ENCODE data around the gene FAM174B.

Gene FAM174B

DNA sequence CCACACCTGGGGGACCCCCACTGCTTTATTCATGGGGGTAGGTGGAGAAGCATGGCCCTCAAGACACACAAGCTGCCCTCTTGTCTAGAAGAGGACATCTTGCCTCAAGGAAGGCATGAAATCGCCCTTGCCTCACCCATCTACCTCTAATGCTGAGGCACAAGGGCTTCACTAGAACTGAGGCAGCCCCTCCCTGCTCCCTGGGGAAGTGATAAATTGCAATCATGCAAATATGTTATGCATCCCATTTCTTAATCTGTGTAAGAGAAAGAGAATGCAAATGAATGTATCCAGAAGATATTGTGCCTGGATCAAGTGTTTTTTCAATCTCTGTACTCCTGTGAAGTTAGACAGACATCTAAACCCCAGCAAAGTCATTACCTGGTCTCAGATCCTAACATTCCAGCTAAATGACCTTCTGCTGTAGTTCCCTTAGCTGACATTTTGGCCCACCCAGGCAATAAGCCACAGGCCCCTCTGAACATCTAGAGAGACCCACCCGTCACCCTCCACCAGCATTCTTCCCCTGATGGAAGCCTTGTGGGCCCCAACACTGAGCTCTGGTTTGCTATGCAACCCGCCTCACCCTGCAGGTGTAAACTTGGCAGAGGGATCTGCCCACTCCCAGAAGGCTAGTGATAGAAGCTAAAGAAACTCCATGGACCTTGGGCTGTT lies 53.8 kb downstream of the FAM174B start:
- DNase-seq (ENCODE audit: low read depth in 3 of 3): no peak

DNA sequence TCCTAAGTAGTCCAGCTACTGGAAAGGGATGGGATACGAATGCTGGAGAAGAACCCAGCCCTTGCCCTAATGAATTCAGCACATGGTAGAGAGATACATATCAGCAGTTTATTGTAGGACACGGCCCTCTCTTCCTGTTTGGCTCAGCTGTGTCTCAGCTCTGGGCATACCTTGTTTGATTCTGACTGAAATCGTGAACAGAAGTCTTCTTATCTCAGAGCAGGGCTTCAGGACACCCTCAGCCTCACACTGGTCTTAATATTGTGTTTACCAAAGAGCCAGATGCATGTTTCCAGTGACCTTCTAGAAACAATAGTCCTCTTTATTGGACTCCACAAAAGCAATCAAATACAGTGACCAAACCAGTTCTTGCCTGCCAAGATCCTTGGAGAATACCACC lies 54.7 kb downstream of the FAM174B start:
- no peak for DNase-seq (ENCODE audit: low read depth in 3 of 3)

DNA sequence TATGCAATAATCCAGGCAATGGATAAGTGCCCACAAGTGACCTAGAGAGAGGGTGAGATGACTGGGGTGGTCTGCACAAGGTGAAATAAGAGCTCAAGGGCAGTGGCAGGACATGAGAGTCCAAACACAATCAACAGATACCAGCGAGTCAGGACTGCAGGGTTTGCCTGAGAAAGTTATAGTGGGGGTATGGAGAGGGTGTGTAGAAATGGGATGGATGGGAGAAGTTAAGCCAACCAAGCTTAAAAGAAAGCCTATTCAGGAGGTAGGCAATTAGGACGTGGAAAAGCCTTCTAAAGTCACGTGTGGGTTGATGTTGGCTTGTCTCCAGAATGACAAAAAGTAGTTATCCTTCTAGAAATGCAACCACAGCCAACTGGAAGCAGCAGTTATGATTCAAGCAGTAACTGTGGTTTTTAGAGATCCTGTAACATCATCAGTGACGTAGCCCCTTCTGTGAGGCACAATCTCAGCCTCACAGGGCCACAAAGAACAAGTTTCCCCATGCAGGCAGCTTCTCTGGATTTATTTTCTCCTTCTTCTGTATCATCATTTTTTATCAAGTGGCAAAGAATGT lies 56.1 kb downstream of the FAM174B start:
- DNase-seq (ENCODE audit: low read depth in 3 of 3): no peak

- DNase-seq (ENCODE audit: low read depth in 3 of 3): no peak
Observed at GRCh38 chr15:92597548-92597947, 58.0 kb downstream of the FAM174B start.

DNA sequence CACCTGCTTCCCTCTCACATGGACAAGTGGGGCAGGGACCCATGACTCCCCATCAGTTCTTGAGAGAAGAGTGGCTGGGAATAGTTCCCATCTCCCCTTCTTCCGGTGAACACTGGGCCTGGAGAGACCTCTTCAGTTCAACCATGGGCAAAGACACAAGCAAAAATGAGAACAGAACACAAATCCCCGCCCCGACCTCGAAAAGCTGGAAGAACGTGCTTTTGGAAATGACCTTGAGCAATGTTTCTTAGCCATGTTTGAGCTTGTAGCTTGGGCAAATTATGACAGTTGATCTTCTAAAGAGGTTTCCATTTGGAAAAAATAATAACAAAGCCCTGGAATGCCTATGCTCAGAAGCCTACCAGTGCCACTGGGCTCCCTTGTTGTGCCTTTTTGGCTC lies 59.0 kb downstream of the FAM174B start:
- no peak for DNase-seq (ENCODE audit: low read depth in 3 of 3)

DNA sequence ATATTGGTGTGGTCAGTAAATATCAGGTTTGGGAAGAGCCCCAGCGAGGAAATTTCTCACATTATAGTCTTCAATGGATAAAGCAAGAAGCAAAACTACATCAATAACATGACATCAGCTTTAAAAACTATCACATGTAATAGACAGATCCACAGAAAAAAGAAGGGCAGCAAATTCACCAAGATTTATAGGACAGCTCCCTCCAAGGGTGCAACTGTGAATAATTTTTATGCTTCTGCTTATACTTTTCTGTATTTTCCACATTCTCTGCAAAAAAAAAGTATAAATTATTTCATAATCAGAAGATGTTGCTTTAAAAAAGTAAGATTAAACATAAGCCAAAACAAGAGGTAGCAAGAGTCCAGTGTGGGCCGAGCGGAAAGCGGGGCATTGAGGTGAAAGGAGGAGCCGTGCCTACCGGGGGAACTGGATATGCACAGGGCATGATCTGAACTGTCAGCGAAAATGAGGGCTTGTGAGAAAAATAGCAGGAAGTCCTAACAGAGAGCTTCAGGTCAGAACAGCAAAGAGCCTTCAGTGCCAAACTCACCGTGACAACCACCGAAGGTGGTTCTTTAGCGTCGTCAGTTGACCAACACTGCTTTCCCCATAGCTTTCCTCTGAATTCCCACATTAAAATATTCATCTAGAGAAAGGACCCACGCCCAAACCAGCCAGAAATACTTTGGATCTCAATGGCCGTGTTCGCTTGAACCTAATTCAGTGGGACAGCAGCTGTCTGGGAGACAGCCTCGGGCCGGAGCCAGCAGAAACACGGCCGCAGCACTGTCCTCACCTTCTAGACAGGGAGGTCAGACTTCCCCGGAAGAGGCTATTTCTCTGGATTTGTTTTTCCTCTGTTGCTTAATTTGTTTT lies 59.8 kb downstream of the FAM174B start:
- DNase-seq (ENCODE audit: low read depth in 3 of 3): no peak

- no peak for DNase-seq (ENCODE audit: low read depth in 3 of 3)
Observed at GRCh38 chr15:92591275-92591674, 64.3 kb downstream of the FAM174B start.

GRCh38 chr15:92586966-92587365 lies 68.6 kb downstream of the FAM174B start:
- no peak for DNase-seq (ENCODE audit: low read depth in 3 of 3)

DNA sequence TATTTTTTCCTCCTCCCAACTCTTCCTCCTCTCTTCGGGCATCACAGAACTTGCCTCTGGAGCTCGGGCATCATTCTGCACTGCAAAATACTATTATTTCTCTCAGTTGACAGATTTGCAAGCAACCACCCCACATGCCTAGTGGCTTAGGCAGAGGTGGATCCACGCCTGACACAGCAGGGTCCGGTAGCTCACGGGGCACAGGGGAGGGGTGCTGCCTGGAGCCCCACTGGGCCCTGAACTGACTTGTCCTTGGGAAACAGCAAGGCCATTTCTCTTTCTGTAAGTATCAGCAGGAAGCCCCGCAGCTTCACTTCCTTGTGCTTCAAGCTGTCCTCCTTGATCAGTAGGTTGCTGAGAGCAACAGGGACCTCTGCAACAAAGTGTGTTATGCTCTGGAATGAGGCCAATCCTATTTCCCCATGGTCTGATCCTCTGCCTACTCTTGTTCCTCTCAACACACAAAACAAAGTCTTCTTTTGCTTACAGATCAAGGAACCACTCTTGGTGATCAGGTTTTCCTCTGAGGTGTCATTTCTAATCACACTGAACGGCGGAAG lies 69.1 kb downstream of the FAM174B start:
- no peak for DNase-seq (ENCODE audit: low read depth in 3 of 3)

- no peak for DNase-seq (ENCODE audit: low read depth in 3 of 3)
Observed at GRCh38 chr15:92584105-92584504, 71.5 kb downstream of the FAM174B start.

- no peak for DNase-seq (ENCODE audit: low read depth in 3 of 3)
Observed at GRCh38 chr15:92583096-92584034, 72.2 kb downstream of the FAM174B start.

GRCh38 chr15:92582206-92582605 lies 73.4 kb downstream of the FAM174B start:
- DNase-seq (ENCODE audit: low read depth in 3 of 3): no peak

DNA sequence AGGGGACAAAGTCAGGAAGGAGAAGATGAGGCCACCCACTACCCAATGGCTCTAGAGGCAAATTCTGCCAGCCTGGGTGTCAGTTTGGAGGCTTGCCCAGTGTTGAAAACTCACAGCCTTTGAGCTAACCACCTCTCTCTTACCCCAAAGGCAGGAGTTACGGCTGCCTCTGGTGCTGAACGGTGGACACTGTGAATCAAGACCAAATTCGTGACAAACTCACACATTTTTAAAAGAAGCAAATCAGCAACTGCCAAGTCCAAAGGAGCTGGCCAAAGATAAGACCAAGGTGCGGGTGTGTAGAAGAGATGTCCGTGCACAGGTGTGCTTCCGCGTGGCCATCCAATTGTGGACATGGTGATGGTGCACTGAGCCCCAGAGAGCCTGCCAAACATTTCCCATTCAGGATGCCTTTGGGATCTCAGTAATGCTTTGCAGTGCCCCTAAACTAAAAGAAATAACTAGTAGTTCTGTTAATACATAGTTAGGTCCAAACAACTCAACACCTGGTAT lies 74.6 kb downstream of the FAM174B start:
- no peak for DNase-seq (ENCODE audit: low read depth in 3 of 3)

GRCh38 chr15:92580521-92580920 lies 75.1 kb downstream of the FAM174B start:
- no peak for DNase-seq (ENCODE audit: low read depth in 3 of 3)

GRCh38 chr15:92579931-92580470 lies 75.6 kb downstream of the FAM174B start:
- DNase-seq (ENCODE audit: low read depth in 3 of 3): no peak

- no peak for DNase-seq (ENCODE audit: low read depth in 3 of 3)
Observed at GRCh38 chr15:92579486-92579885, 76.1 kb downstream of the FAM174B start.

DNA sequence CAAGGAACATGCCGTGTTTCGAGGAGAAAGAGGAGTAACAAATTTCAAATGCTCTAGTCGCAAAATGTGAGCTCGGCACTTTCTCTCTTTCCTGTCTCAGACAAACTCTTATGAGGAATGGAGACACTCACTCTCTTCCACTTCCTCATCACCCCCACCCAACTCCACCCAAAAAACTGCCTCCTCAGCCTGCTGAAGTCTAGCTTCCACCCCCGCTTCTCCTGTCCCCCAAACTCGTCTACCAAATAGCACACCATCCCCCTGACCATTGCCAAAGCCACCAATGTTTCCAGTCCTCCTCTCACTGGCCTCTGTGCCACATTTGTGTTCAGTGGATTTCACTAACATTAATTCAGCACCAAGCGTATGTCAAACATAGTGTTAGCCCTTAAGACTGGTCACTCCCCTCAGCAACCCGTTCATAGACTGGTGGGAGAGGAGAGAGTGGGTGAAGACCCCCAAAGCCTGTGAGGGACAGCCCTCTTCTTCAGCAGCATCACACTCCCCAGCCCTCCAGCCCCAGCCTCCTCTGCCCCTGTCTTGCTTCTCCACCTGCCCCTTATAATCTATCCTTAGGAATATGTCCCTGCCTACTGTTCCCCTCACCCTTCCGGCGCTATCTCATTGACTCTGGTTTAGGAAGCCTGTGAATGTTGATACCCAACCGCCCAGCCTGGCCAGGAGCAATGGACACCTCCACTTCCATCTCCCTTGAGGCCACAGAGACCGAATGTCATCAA lies 77.3 kb downstream of the FAM174B start:
- DNase-seq (ENCODE audit: low read depth in 3 of 3): no peak

DNA sequence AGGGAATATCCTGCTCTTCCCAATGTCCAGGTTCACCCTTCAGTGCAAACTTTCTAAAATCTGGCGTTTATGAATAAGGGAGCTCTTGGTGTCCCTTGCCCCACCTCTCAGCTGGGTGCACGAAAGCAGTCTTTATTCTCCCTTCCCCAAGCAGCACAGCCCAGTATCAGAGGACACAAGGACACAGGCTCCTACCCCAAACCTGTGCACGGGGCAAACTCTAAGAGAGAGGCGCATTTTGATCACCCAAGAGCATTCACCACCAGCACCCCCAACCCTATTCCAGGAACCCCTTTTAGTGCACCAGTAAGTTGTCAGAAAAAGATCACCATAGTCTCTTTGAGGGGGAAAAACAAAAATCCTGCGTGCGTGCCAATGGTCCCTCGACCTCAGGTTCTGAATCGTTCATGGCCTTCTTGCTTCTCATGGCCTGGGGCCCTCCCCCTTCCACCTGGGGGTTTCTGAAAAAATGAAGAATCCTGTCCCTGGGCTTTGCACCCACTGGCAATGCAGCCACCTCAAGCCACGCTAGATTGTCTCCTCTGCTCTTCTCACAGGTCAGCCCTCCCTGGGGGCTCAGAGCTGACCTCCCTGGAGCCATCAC lies 78.9 kb downstream of the FAM174B start:
- no peak for DNase-seq (ENCODE audit: low read depth in 3 of 3)

GRCh38 chr15:92574566-92574965 lies 81.0 kb downstream of the FAM174B start:
- DNase-seq (ENCODE audit: low read depth in 3 of 3): no peak

DNA sequence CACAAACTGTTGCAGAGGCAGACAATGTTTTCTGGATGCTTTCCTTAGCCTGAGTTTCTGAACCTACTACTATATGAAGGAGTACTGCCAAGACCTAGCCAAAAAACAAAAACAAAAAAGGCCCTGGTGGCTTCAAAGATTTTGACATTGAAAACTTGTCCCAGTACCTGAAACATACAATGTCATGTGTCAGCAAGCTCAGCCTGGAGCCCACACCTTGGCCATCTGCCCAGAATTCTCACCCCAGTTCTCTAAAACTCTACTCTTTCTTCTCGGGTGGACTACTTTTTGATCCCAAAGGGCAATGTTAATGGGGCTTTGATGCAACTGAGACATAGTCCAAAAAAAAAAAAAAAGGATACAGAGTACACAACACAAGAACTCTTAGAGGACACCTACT lies 81.4 kb downstream of the FAM174B start:
- no peak for DNase-seq (ENCODE audit: low read depth in 3 of 3)
